Mesenchymal stem cell (in vitro differentiated cells and primary cell): ENCODE data around the gene PTPRN2.

Experiments used
- DNase-seq: peaks from one replicate; pipeline ENCODE4 v3.0.0-alpha.2; 2013
- H2AFZ ChIP-seq: one replicate; pipeline ENCODE4 v1.6.1; 2013; ENCODE audit warnings: low read depth, mild to moderate bottlenecking, control low read depth, inconsistent platforms, low read length, moderate library complexity
- H2AK5ac ChIP-seq: 2 replicates; pipeline ENCODE4 v1.6.1; 2013; ENCODE audit warnings: low read length, moderate library complexity, mild to moderate bottlenecking, inconsistent platforms; ENCODE audit not compliant: severe bottlenecking
- H2BK120ac ChIP-seq: one replicate; pipeline ENCODE4 v1.6.1; 2013; ENCODE audit warnings: low read depth, mild to moderate bottlenecking, inconsistent platforms, low read length, moderate library complexity
- H2BK12ac ChIP-seq, 2 experiments: one replicate each; pipeline ENCODE4 v1.6.1; 2013; ENCODE audit warnings: inconsistent platforms in 2 of 2, low read length in 2 of 2, mild to moderate bottlenecking in 2 of 2, moderate library complexity in 2 of 2, control low read depth in 1 of 2
- H2BK15ac ChIP-seq: one replicate; pipeline ENCODE4 v1.6.1; 2013; ENCODE audit warnings: mild to moderate bottlenecking, low read depth, inconsistent platforms; ENCODE audit not compliant: poor library complexity, severe bottlenecking
- H2BK5ac ChIP-seq: 2 replicates; pipeline ENCODE4 v1.6.1; 2013; ENCODE audit warnings: low read depth, mild to moderate bottlenecking, low read length, control low read depth, inconsistent platforms; ENCODE audit not compliant: poor library complexity, severe bottlenecking
- H3K14ac ChIP-seq, 2 experiments: one replicate each; pipeline ENCODE4 v1.6.1; 2013; ENCODE audit warnings: inconsistent platforms in 2 of 2, low read length in 2 of 2, control low read depth in 1 of 2, mild to moderate bottlenecking in 1 of 2, moderate library complexity in 1 of 2
- H3K18ac ChIP-seq, 2 experiments: one replicate each; pipeline ENCODE4 v1.6.1; 2013; ENCODE audit warnings: inconsistent platforms in 2 of 2, low read length in 2 of 2, control low read depth in 1 of 2, low read depth in 1 of 2, mild to moderate bottlenecking in 1 of 2
- H3K23ac ChIP-seq, 2 experiments: one replicate each; pipeline ENCODE4 v1.6.1; 2013; ENCODE audit warnings: inconsistent platforms in 2 of 2, low read length in 2 of 2, mild to moderate bottlenecking in 2 of 2, moderate library complexity in 2 of 2, control low read depth in 1 of 2
- H3K27ac ChIP-seq: 2 replicates; pipeline ENCODE4 v1.5.1; 2013; ENCODE audit warnings: mild to moderate bottlenecking, moderate library complexity, low read length, control low read depth, inconsistent platforms; ENCODE audit not compliant: poor library complexity, severe bottlenecking
- H3K27me3 ChIP-seq, 2 experiments: 2 replicates each; pipeline versions ENCODE4 v1.6.1 to v1.7.0; 2013; ENCODE audit warnings: low read length in 2 of 2, mild to moderate bottlenecking in 2 of 2, moderate library complexity in 2 of 2, control low read depth in 1 of 2, inconsistent platforms in 1 of 2; ENCODE audit not compliant: control insufficient read depth in 1 of 2, insufficient read depth in 1 of 2
- H3K36me3 ChIP-seq, 2 experiments: 2 replicates each; pipeline versions ENCODE4 v1.6.1 to v1.7.0; 2013; ENCODE audit warnings: low read length in 2 of 2, control low read depth in 1 of 2, inconsistent platforms in 1 of 2, low read depth in 1 of 2, mild to moderate bottlenecking in 1 of 2; ENCODE audit not compliant: insufficient read depth in 2 of 2, control insufficient read depth in 1 of 2
- H3K4ac ChIP-seq, 2 experiments: one replicate each; pipeline ENCODE4 v1.6.1; 2013; ENCODE audit warnings: inconsistent platforms in 2 of 2, low read length in 2 of 2, mild to moderate bottlenecking in 2 of 2, moderate library complexity in 2 of 2, control low read depth in 1 of 2, low read depth in 1 of 2
- H3K4me1 ChIP-seq: 2 replicates; pipeline ENCODE4 v1.6.1; 2013; ENCODE audit warnings: low read depth, low read length, control low read depth; ENCODE audit not compliant: control insufficient read depth, insufficient read depth
- H3K4me2 ChIP-seq: 2 replicates; pipeline ENCODE4 v1.6.1; 2013; ENCODE audit warnings: low read length, mild to moderate bottlenecking, inconsistent platforms; ENCODE audit not compliant: poor library complexity, severe bottlenecking
- H3K4me3 ChIP-seq, 2 experiments: 2 replicates each; pipeline versions ENCODE4 v1.5.1 to v1.7.0; 2013; ENCODE audit warnings: low read length in 2 of 2, mild to moderate bottlenecking in 2 of 2, control low read depth in 1 of 2, low read depth in 1 of 2; ENCODE audit not compliant: insufficient read depth in 1 of 2
- H3K79me1 ChIP-seq: replicated peaks from 2 replicates; pipeline ENCODE4 v1.6.1; 2013; ENCODE audit warnings: mild to moderate bottlenecking, control low read depth, low read length, inconsistent platforms; ENCODE audit not compliant: poor library complexity, severe bottlenecking
- H3K9ac ChIP-seq: 2 replicates; pipeline ENCODE4 v1.7.0; 2013; ENCODE audit warnings: mild to moderate bottlenecking, low read length, moderate library complexity
- H3K9me3 ChIP-seq: 2 replicates; pipeline ENCODE4 v1.7.0; 2013; ENCODE audit warnings: mild to moderate bottlenecking, low read length; ENCODE audit not compliant: control insufficient read depth
- H4K8ac ChIP-seq: one replicate; pipeline ENCODE4 v1.6.1; 2013; ENCODE audit warnings: inconsistent platforms, mild to moderate bottlenecking, low read length, moderate library complexity
- H4K91ac ChIP-seq: one replicate; pipeline ENCODE4 v1.6.1; 2013; ENCODE audit warnings: mild to moderate bottlenecking, low read length, inconsistent platforms
- WGBS: methylation state at CpG from one replicate; pipeline ENCODE4 v1.1.7; 2013; ENCODE audit warnings: mixed read lengths; 5-methylcytosine and 5-hydroxymethylcytosine counted together

PTPRN2 gene

DNA sequence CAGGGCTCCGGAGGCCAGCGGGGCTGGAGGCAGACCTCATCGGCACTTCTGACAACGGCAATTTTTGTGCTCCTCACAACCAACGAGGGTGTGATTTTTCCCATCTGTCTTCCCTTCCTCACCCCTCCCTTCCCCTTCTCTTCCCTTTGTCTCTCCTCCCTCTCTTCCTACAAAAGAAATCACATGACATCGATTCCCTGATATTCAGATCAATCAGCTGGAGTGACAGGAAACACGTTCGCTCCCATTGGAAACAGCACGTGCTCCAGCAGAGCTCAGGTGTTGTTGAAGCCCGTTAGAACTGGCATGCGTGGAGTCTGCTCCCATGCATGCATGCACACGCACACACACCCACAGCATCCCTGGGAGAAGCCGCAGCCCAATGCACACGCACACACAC lies 222.4 kb downstream of the PTPRN2 start:
- WGBS, result 87% methylated on average over 14 of the region's 14 CpGs
- peaks cover 4% of the 10 kb centered on the region for H3K9me3 ChIP-seq
- H2BK12ac ChIP-seq, result no peak overlapping the region
- H2AFZ ChIP-seq, result no peak overlapping the region
- H2BK120ac ChIP-seq, result no peak overlapping the region
- no peak overlapping the region for H3K27ac ChIP-seq
- H2BK5ac ChIP-seq, result no peak overlapping the region
- H3K4ac ChIP-seq, result no peak overlapping the region
- no peak overlapping the region for H3K18ac ChIP-seq
- no peaks in the 10 kb centered on the region for H3K4me1 ChIP-seq
- H3K36me3 ChIP-seq, result no peaks in the 10 kb centered on the region
- no peak overlapping the region for H2BK15ac ChIP-seq
- H3K4me3 ChIP-seq, result peak overlapping the region in 1 of 2 experiments; percentile 9
- H3K9ac ChIP-seq, result no peak overlapping the region
- no peak overlapping the region for H4K91ac ChIP-seq
- H2AK5ac ChIP-seq, result no peak overlapping the region
- H3K4me2 ChIP-seq, result no peak overlapping the region
- H4K8ac ChIP-seq, result no peak overlapping the region
- H3K23ac ChIP-seq, result no peak overlapping the region
- H3K79me1 ChIP-seq, result no peaks in the 10 kb centered on the region
- no peak for DNase-seq
- no peaks in the 10 kb centered on the region for H3K27me3 ChIP-seq
- H3K14ac ChIP-seq, result no peak overlapping the region

DNA sequence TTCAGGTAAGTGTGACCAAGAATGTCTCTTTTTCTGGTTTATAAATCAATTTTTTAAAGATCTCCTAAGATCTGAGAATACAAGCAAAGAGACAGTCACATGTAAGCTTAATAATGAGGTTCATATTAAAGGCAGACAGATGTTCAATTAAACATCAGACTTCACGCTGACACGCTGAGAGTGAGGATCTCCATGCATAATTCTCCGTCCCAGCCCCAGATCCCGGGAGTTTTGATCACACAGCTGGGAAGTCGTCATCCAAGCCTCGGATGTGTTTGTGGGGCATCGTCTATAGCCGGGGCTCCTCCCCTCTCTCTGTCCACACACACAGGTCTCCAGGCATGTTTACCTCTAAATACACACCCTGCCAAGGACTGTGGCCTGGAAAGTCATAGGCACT lies 223.2 kb downstream of the PTPRN2 start:
- Histone ChIP-seq H3K9me3 (peaks cover 4% of the 10 kb centered on the region), H3K9ac (no peak overlapping the region), H2BK15ac (no peak overlapping the region), H2BK12ac (no peak overlapping the region), H3K14ac (no peak overlapping the region), H3K4me2 (no peak overlapping the region), H3K4me3 (no peak overlapping the region), H2BK5ac (no peak overlapping the region), H2AK5ac (no peak overlapping the region), H3K27me3 (no peaks in the 10 kb centered on the region), H3K4ac (no peak overlapping the region), H3K18ac (no peak overlapping the region), H3K27ac (no peak overlapping the region), H3K79me1 (no peaks in the 10 kb centered on the region), H4K91ac (no peak overlapping the region), H3K36me3 (no peaks in the 10 kb centered on the region), H4K8ac (no peak overlapping the region), H3K4me1 (no peaks in the 10 kb centered on the region), H2BK120ac (no peak overlapping the region), H3K23ac (no peak overlapping the region), H2AFZ (no peak overlapping the region)
- WGBS, result 87% methylated on average over 8 of the region's 8 CpGs
- DNase-seq, result no peak

DNA sequence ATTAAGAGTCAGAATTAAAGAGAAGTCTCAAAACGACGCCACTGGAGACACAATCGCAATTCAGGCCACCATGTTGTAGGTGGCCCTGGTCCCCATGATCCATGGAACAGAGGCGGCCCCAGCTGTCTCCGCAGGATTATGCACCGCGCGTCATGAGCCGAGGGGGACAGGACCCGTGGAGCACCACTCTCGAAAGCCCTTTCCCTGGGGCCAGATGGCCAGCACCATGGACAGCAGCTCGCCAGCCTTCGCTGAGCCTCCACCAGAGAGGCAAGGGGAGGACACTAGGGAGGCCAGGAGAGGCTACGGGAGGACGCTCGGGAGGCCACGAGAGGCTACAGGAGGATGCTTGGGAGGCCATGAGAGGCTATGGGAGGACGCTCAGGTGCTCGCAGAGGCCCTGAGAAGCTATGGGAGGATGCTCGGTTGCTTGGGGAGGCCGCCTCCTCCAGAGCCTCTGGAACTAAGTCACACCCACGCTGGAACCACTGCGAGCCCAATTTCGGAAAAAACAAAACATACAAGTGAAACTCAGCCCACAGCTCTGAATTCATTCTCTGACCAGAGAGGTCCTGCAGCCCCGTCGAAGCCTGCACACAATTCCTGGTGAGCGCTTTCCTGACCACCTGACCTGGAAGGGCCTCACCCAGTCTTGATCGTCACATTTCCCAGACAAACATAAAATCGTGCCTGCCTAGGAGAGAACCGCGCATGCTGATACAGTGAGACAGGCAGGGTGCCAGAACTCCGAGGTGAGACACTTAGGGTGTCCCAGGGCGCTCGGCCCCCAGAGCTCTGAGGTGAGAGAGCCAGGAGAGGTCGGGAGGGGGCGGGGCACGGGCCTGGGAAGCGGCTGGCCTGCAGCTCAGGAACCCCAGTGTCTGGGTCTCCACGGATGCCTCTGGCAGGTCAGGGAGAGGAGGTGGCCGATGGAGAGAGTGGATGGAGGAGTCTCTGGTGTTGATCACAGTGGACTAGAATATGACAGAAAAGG lies 224.4 kb downstream of the PTPRN2 start:
- Histone ChIP-seq H3K4me2 (no peak overlapping the region), H3K27ac (no peak overlapping the region), H2BK120ac (no peak overlapping the region), H4K8ac (no peak overlapping the region), H2AK5ac (no peak overlapping the region), H3K9ac (no peak overlapping the region), H2BK12ac (no peak overlapping the region), H3K23ac (no peak overlapping the region), H3K79me1 (no peaks in the 10 kb centered on the region), H2BK5ac (no peak overlapping the region), H3K27me3 (no peaks in the 10 kb centered on the region), H2AFZ (no peak overlapping the region), H2BK15ac (no peak overlapping the region), H3K18ac (no peak overlapping the region), H3K4ac (no peak overlapping the region), H3K36me3 (no peaks in the 10 kb centered on the region), H3K9me3 (peaks cover 4% of the 10 kb centered on the region), H3K4me3 (no peak overlapping the region), H4K91ac (no peak overlapping the region), H3K4me1 (no peaks in the 10 kb centered on the region), H3K14ac (no peak overlapping the region)
- no peak for DNase-seq
- WGBS, result 72% methylated on average over 37 of the region's 40 CpGs

DNA sequence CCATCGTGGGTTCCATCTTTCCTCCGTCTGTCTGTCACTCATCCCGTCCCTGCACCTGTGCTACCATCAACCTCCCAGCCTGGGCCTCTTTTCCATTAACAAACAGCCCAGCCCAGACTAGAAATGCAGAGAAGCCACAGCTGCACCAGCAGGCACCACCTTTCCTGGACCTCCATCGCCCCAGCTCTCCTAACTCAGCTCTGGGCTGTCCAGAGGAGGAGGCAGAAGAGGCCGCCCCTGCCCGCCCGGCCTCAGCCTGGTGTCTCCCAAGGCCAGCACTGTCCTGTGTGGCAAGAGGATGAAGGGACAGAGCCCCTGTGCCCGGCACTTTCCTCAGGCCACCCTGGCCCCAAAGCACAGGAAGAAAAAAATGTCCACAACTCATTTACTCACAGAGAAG lies 225.6 kb downstream of the PTPRN2 start:
- Histone ChIP-seq H3K9ac (no peak overlapping the region), H2BK120ac (no peak overlapping the region), H2BK12ac (no peak overlapping the region), H2AK5ac (no peak overlapping the region), H3K18ac (no peak overlapping the region), H3K27ac (no peak overlapping the region), H3K4me1 (no peaks in the 10 kb centered on the region), H3K9me3 (peaks cover 4% of the 10 kb centered on the region), H3K4me3 (no peak overlapping the region), H3K79me1 (no peaks in the 10 kb centered on the region), H2BK5ac (no peak overlapping the region), H3K14ac (no peak overlapping the region), H3K36me3 (no peaks in the 10 kb centered on the region), H2AFZ (no peak overlapping the region), H3K23ac (no peak overlapping the region), H3K27me3 (no peaks in the 10 kb centered on the region), H4K91ac (no peak overlapping the region), H2BK15ac (no peak overlapping the region), H3K4ac (no peak overlapping the region), H3K4me2 (no peak overlapping the region), H4K8ac (no peak overlapping the region)
- DNase-seq, result no peak
- 61% methylated on average over 4 of the region's 8 CpGs for WGBS
